ENCODE data around the gene MDM4.

The MDM4 gene

DNA sequence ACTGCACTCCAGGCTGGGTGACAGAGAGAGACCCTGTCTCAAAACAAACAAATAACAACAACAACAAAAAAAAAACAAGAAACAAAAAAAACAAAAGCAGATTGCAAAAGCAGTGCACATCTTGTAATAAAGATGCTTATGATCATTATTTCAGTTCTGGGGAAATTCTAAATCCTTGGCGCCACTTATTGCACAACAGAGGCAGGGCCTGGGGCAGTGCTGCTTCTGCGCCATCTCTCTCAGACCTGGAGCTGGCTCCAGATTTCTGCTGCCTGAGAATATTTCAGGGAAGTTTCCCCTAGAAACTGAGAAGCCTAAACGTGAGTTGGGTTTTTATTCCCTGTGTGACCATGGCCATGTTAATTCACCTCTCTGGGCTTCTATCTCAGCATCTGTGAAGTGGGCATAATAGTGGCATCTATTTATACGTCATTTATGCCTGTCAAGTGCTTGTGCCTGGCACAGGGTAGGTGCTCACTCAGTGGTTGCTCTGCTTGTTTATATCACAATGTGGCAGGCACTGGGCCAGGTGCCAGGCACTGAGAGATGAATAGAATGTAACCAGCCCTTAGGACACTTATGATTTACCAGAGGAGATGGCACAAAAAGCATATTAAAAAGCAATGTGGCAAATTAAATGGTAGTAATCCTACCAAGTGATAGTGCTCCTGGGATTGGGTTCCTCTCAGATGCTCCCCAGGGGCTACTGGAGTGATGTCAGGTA, 67.9 kb downstream of the MDM4 start:
- no peak for TF ChIP-seq NFRKB (IDR thresholded peaks at IDR 0.05)
- no peak for TF ChIP-seq SUZ12 (IDR thresholded peaks at IDR 0.05)
- TF ChIP-seq PKNOX1 (IDR thresholded peaks at IDR 0.05): no peak
- TF ChIP-seq FOXM1 (IDR thresholded peaks at IDR 0.05; ENCODE audit: borderline replicate concordance): no peak
- no peak for TF ChIP-seq BHLHE40 (IDR thresholded peaks at IDR 0.05; ENCODE audit: borderline replicate concordance)
- TF ChIP-seq FOXA1 (IDR thresholded peaks at IDR 0.05): no peak
- no peak for TF ChIP-seq CTBP1 (IDR thresholded peaks at IDR 0.05; ENCODE audit: borderline replicate concordance)
- POLR2A ChIA-PET: no interaction called here
- no peak for DNase-seq (ENCODE audit: extremely low spot score)
- CTCF ChIA-PET: interaction anchor here (0.6 kb wide), 1 partner anchor 224 kb away, joined by 6 read pairs; no protein-coding TSS in a partner anchor

GRCh38 chr1:204584699-204585372, 68.6 kb downstream of the MDM4 start:
- ChIA-PET POLR2A (no interaction called here), CTCF (interaction anchor here (0.6 kb wide), 1 partner anchor 223 kb away, joined by 6 read pairs; no protein-coding TSS in a partner anchor)
- no peak for DNase-seq (ENCODE audit: extremely low spot score)
- no peak for TF ChIP-seq L3MBTL2 (conservative IDR thresholded peaks at IDR 0.05)
- TF ChIP-seq SUZ12 (IDR thresholded peaks at IDR 0.05): no peak
- TF ChIP-seq ZNF384 (IDR thresholded peaks at IDR 0.05): no peak
- TF ChIP-seq FOXA1 (IDR thresholded peaks at IDR 0.05): no peak
- TF ChIP-seq FOXK2 (IDR thresholded peaks at IDR 0.05): no peak
- no peak for TF ChIP-seq LEF1 (IDR thresholded peaks at IDR 0.05; ENCODE audit: borderline replicate concordance)
- TF ChIP-seq ELF4 (IDR thresholded peaks at IDR 0.05): no peak
- TF ChIP-seq TARDBP (IDR thresholded peaks at IDR 0.05): no peak
- TF ChIP-seq CTBP1 (IDR thresholded peaks at IDR 0.05; ENCODE audit: borderline replicate concordance): no peak
- TF ChIP-seq PKNOX1 (IDR thresholded peaks at IDR 0.05): no peak
- TF ChIP-seq NFRKB (IDR thresholded peaks at IDR 0.05): no peak
- no peak for TF ChIP-seq ARNT (IDR thresholded peaks at IDR 0.05)
- TF ChIP-seq BHLHE40 (IDR thresholded peaks at IDR 0.05; ENCODE audit: borderline replicate concordance): no peak

DNA sequence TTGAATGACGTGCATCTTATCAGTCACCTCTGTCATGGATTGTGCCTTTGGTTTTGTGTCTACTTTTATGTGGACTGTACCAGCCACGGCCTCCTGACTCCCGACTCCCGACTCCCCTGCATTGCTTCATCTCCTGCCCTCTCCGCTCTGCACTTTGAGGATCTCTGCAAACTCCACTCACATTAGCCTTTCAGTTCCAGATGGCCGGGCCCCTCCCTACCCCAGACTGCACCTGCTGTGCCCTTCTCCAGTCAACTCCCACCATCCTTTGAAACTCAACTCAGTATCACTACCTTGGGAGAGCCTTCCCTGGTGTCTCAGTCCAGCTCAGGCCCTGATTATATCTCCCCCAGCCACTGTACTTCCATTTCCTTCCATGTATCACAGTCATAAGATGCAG, 71.4 kb downstream of the MDM4 start:
- ChIA-PET CTCF (no interaction called here), POLR2A (no interaction called here)
- TF ChIP-seq ELF4 (IDR thresholded peaks at IDR 0.05) (no peak), L3MBTL2 (conservative IDR thresholded peaks at IDR 0.05) (no peak), SUZ12 (IDR thresholded peaks at IDR 0.05) (no peak), ARNT (IDR thresholded peaks at IDR 0.05) (no peak), TARDBP (IDR thresholded peaks at IDR 0.05) (no peak), CTBP1 (IDR thresholded peaks at IDR 0.05; ENCODE audit: borderline replicate concordance) (no peak), PKNOX1 (IDR thresholded peaks at IDR 0.05) (no peak), BHLHE40 (IDR thresholded peaks at IDR 0.05; ENCODE audit: borderline replicate concordance) (no peak), NFRKB (IDR thresholded peaks at IDR 0.05) (no peak), FOXM1 (IDR thresholded peaks at IDR 0.05; ENCODE audit: borderline replicate concordance) (no peak), LEF1 (IDR thresholded peaks at IDR 0.05; ENCODE audit: borderline replicate concordance) (no peak), FOXK2 (IDR thresholded peaks at IDR 0.05) (no peak), FOXA1 (IDR thresholded peaks at IDR 0.05) (no peak), ZNF384 (IDR thresholded peaks at IDR 0.05) (no peak), SP1 (IDR thresholded peaks at IDR 0.05) (no peak), HDGF (IDR thresholded peaks at IDR 0.05; ENCODE audit: borderline replicate concordance) (no peak)
- no peak for DNase-seq (ENCODE audit: extremely low spot score)

- ChIA-PET CTCF (no interaction called here), POLR2A (no interaction called here)
- no peak for TF ChIP-seq FOXM1 (IDR thresholded peaks at IDR 0.05; ENCODE audit: borderline replicate concordance)
- DNase-seq (ENCODE audit: extremely low spot score): no peak
These were observed 72.6 kb downstream of the MDM4 start for GRCh38 chr1:204588826-204589225.

DNA sequence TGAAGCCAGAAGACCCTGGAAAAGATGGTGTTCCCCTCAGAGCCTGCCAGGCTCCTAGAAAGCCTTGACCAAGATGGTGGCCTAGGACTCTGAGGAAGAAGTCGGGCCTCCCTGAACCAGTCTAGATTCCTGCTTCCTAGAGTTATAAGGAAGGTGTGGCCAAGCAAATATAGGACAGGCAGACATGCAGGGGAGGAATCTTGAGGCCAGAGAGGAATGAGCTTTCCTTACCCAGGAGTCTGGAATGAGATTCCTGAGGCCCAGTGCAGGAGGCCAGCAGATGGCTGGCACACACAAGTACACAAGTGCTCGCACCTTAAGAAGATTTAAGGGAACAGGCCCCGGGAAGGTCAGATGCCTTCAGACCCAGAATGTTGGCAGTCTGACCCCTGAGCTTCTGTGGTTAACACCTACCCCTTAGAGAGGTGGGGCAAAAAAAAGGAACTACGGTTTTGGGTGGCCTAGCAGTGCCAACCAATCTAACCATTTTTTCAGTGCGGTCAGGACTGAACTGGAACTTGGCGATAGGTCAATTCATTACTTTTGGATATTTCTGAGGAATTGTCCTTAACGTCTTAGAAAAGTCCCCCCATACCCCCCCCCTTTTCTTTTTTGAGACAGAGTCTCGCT, 73.3 kb downstream of the MDM4 start:
- CTCF ChIA-PET: no interaction called here
- TF ChIP-seq SP1 (IDR thresholded peaks at IDR 0.05) (no peak), FOXM1 (IDR thresholded peaks at IDR 0.05; ENCODE audit: borderline replicate concordance) (no peak), TARDBP (IDR thresholded peaks at IDR 0.05) (no peak), ARNT (IDR thresholded peaks at IDR 0.05) (no peak), FOXK2 (IDR thresholded peaks at IDR 0.05) (no peak), L3MBTL2 (conservative IDR thresholded peaks at IDR 0.05) (no peak), NFRKB (IDR thresholded peaks at IDR 0.05) (no peak), SUZ12 (IDR thresholded peaks at IDR 0.05) (no peak), HDGF (IDR thresholded peaks at IDR 0.05; ENCODE audit: borderline replicate concordance) (no peak), ZNF384 (IDR thresholded peaks at IDR 0.05) (no peak), ELF4 (IDR thresholded peaks at IDR 0.05) (no peak)
- POLR2A ChIA-PET: no interaction called here
- no peak for DNase-seq (ENCODE audit: extremely low spot score)

DNA sequence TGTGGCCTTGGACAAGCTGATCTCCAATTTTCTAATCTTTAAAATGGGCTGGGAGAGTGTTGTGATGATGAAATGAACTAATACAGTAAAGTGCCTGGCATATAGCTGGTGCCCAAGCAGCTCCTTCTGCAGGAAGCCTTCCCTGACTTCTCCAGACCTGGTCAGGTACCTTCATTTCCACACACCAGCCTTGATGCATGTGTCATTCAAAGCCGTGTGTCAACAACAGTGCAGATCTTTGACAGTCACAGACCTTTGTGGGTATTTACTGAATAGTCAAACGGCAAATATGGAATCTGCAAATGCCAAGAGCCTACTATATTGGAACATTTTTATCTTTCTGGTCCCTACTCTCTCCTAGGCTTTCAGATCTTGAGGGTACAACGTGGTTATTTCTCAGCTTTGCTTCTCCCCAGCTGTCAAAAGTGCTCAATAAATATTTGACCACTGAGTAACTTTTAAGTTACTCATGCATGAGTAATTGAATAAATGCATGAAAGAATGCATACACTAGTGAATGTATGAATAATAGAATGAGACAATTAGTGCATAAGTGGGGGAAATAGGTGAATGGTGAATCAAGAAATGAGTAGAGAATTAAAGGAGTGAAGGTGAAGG, 75.4 kb downstream of the MDM4 start:
- no peak for DNase-seq (ENCODE audit: extremely low spot score)
- ChIA-PET POLR2A (no interaction called here), CTCF (no interaction called here)
- TF ChIP-seq ZNF384 (IDR thresholded peaks at IDR 0.05) (no peak), CTBP1 (IDR thresholded peaks at IDR 0.05; ENCODE audit: borderline replicate concordance) (no peak)
